H1 (cell line): Measurements from ENCODE around the gene TBC1D23. TPM values are rescaled to one million over a fixed set of nuclear protein-coding genes. Genes with fewer than 3 reads are reported as not detected.

Experiments used
- CTCF ChIA-PET: fragments of 300-600 bp; sonication (Branson Sonifier 250); formaldehyde crosslinking; loops from one replicate; lab custom pipeline; 2021; ENCODE audit not compliant: partially characterized antibody; lab: Charles Lee
- POLR2A ChIA-PET: fragments of 300-600 bp; sonication (Branson Sonifier 250); formaldehyde crosslinking; loops from one replicate; lab custom pipeline; 2021; ENCODE audit warnings: inconsistent platforms; ENCODE audit not compliant: partially characterized antibody; lab: Charles Lee
- DNase-seq, 2 experiments: peaks; one replicate each; pipeline versions ENCODE4 v3.0.0 to v3.0.0-alpha.2; 2010 to 2022; ENCODE audit warnings: low spot score in 2 of 2, low read depth in 1 of 2, mixed read lengths in 1 of 2
- FAIRE-seq: peaks from 2 replicates; lab custom pipeline; 2011; peaks lifted over from hg19 to GRCh38; lab: Jason Lieb, UNC
- H2AFZ ChIP-seq: 2 replicates; pipeline ENCODE4 v1.8.1; 2012; ENCODE audit warnings: low read length, inconsistent platforms
- H2AK5ac ChIP-seq: 2 replicates; pipeline ENCODE4 v1.6.1; 2013; ENCODE audit warnings: low read depth, low read length
- H2BK120ac ChIP-seq: replicated peaks from 2 replicates; pipeline ENCODE3; 2013; ENCODE audit warnings: low read depth, low read length, inconsistent platforms
- H2BK12ac ChIP-seq: 2 replicates; pipeline ENCODE4 v1.6.1; 2013; ENCODE audit warnings: low read depth, low read length
- H2BK15ac ChIP-seq: 2 replicates; pipeline ENCODE4 v1.6.1; 2013; ENCODE audit warnings: low read length
- H2BK20ac ChIP-seq: 2 replicates; pipeline ENCODE4 v1.6.1; 2013; ENCODE audit warnings: low read length
- H2BK5ac ChIP-seq: 2 replicates; pipeline ENCODE4 v1.6.1; 2013; ENCODE audit warnings: low read depth, low read length
- H3K14ac ChIP-seq: 2 replicates; pipeline ENCODE4 v1.6.1; 2013; ENCODE audit warnings: inconsistent platforms; ENCODE audit not compliant: insufficient read length
- H3K18ac ChIP-seq: 2 replicates; pipeline ENCODE4 v1.6.1; 2013; ENCODE audit warnings: low read length; ENCODE audit errors: extremely low read depth
- H3K23ac ChIP-seq: 2 replicates; pipeline ENCODE4 v1.6.1; 2013; ENCODE audit warnings: inconsistent platforms; ENCODE audit not compliant: insufficient read length
- H3K23me2 ChIP-seq: 2 replicates; pipeline ENCODE4 v1.6.1; 2013; ENCODE audit warnings: low read depth, low read length
- H3K27ac ChIP-seq: 2 replicates; pipeline ENCODE4 v1.6.1; 2011; ENCODE audit warnings: low read depth, low read length, inconsistent platforms
- H3K27me3 ChIP-seq, 4 experiments: replicated peaks in 1 of 4; 1 replicate in 1 of 4; 2 replicates in 3 of 4; pipeline versions ENCODE4 v1.6.1 to v1.8.1; 2011 to 2013; ENCODE audit warnings: low read length in 3 of 4, mild to moderate bottlenecking in 3 of 4, inconsistent platforms in 2 of 4, mixed read lengths in 2 of 4, moderate library complexity in 1 of 4; ENCODE audit not compliant: control insufficient read depth in 3 of 4, insufficient read depth in 3 of 4; ENCODE audit errors: extremely low read depth in 1 of 4
- H3K36me3 ChIP-seq, 4 experiments: 2 replicates each; pipeline versions ENCODE4 v1.6.1 to v1.8.1; 2011 to 2013; ENCODE audit warnings: mild to moderate bottlenecking in 4 of 4, low read length in 3 of 4, moderate library complexity in 2 of 4, control low read depth in 1 of 4, inconsistent platforms in 1 of 4; ENCODE audit not compliant: insufficient read depth in 4 of 4, control insufficient read depth in 2 of 4
- H3K4ac ChIP-seq: replicated peaks from 2 replicates; pipeline ENCODE3; 2013; ENCODE audit warnings: low read length, low read depth, mixed read lengths, inconsistent platforms; ENCODE audit not compliant: insufficient read length
- H3K4me1 ChIP-seq, 4 experiments: replicated peaks in 1 of 4; 1 replicate in 1 of 4; 2 replicates in 3 of 4; pipeline versions ENCODE4 v1.6.1 to v1.8.1; 2011 to 2013; ENCODE audit warnings: low read length in 3 of 4, inconsistent platforms in 2 of 4, mixed read lengths in 1 of 4; ENCODE audit not compliant: insufficient read depth in 4 of 4, control insufficient read depth in 3 of 4
- H3K4me2 ChIP-seq, 2 experiments: 2 replicates each; pipeline versions ENCODE4 v1.6.1 to v1.8.1; 2011 to 2013; ENCODE audit warnings: low read depth in 2 of 2, low read length in 2 of 2, control low read depth in 1 of 2, inconsistent platforms in 1 of 2, mild to moderate bottlenecking in 1 of 2; ENCODE audit not compliant: insufficient read depth in 1 of 2
- H3K4me3 ChIP-seq, 4 experiments: fragments of 200-600, 300-600 bp in 1 of 4; sonication (generic), shearing (Covaris generic), sonication (Bioruptor Twin) in 1 of 4; 2 replicates each; pipeline versions ENCODE4 v1.5.1 to v1.8.1; 2011 to 2016; ENCODE audit warnings: low read length in 4 of 4, low read depth in 3 of 4, control low read depth in 2 of 4, inconsistent platforms in 2 of 4, mild to moderate bottlenecking in 2 of 4, mixed read lengths in 1 of 4, moderate library complexity in 1 of 4; ENCODE audit not compliant: insufficient read depth in 2 of 4; ENCODE audit errors: extremely low read depth in 1 of 4
- H3K56ac ChIP-seq: replicated peaks from 2 replicates; pipeline ENCODE3; 2013; ENCODE audit warnings: low read depth, mild to moderate bottlenecking, mixed read lengths, low read length, inconsistent platforms; ENCODE audit not compliant: insufficient read length
- H3K79me1 ChIP-seq: 2 replicates; pipeline ENCODE4 v1.6.1; 2013; ENCODE audit warnings: low read depth, low read length, control low read depth
- H3K79me2 ChIP-seq, 2 experiments: 2 replicates each; pipeline versions ENCODE4 v1.6.1 to v1.8.1; 2012 to 2013; ENCODE audit warnings: low read length in 2 of 2, mild to moderate bottlenecking in 2 of 2, inconsistent platforms in 1 of 2; ENCODE audit not compliant: insufficient read depth in 2 of 2, control insufficient read depth in 1 of 2
- H3K9ac ChIP-seq, 4 experiments: replicated peaks in 1 of 4; 1 replicate in 1 of 4; 2 replicates in 3 of 4; pipeline versions ENCODE4 v1.6.1 to v1.8.1; 2011 to 2013; ENCODE audit warnings: low read depth in 3 of 4, low read length in 3 of 4, control low read depth in 2 of 4, mild to moderate bottlenecking in 2 of 4, moderate library complexity in 2 of 4, inconsistent platforms in 1 of 4; ENCODE audit errors: extremely low read depth in 1 of 4
- H3K9me3 ChIP-seq, 2 experiments: 2 replicates each; pipeline versions ENCODE4 v1.6.1 to v1.8.1; 2012 to 2013; ENCODE audit warnings: mild to moderate bottlenecking in 2 of 2, moderate library complexity in 2 of 2, control low read depth in 1 of 2, inconsistent platforms in 1 of 2, low read depth in 1 of 2, low read length in 1 of 2, mixed read lengths in 1 of 2; ENCODE audit not compliant: insufficient read depth in 2 of 2
- H4K20me1 ChIP-seq, 2 experiments: replicated peaks in 1 of 2; 2 replicates each; pipeline versions ENCODE3 to v1.8.1; 2011 to 2013; ENCODE audit warnings: inconsistent platforms in 2 of 2, low read length in 2 of 2, mild to moderate bottlenecking in 1 of 2; ENCODE audit not compliant: insufficient read depth in 2 of 2, control insufficient read depth in 1 of 2
- H4K5ac ChIP-seq: 2 replicates; pipeline ENCODE4 v1.6.1; 2013; ENCODE audit warnings: low read length, low read depth, mixed read lengths, inconsistent platforms; ENCODE audit not compliant: insufficient read length
- H4K8ac ChIP-seq: 2 replicates; pipeline ENCODE4 v1.8.0; 2013; ENCODE audit warnings: mild to moderate bottlenecking, moderate library complexity, low read length, inconsistent platforms; ENCODE audit not compliant: insufficient read depth; ENCODE audit errors: extremely low read depth
- H4K91ac ChIP-seq: replicated peaks from 2 replicates; pipeline ENCODE3; 2013; ENCODE audit warnings: low read length, mixed read lengths, inconsistent platforms; ENCODE audit not compliant: insufficient read length
- CEBPB ChIP-seq: IDR thresholded peaks from 2 replicates; pipeline ENCODE4 v1.6.1; 2012; ENCODE audit warnings: low read depth, low read length
- CTBP2 ChIP-seq: IDR thresholded peaks from 2 replicates; pipeline ENCODE4 v1.7.0; 2011; ENCODE audit warnings: borderline replicate concordance, mild to moderate bottlenecking, moderate library complexity, mixed read lengths, low read length; ENCODE audit not compliant: insufficient read depth, insufficient read length
- EP300 ChIP-seq, 2 experiments: IDR thresholded peaks; 1 replicate in 1 of 2; 2 replicates in 1 of 2; pipeline ENCODE4 v1.6.1; 2011 to 2012; ENCODE audit warnings: low read depth in 2 of 2, low read length in 2 of 2, mild to moderate bottlenecking in 2 of 2, borderline replicate concordance in 1 of 2, inconsistent platforms in 1 of 2, moderate library complexity in 1 of 2
- KDM4A ChIP-seq: IDR thresholded peaks from one replicate; pipeline ENCODE4 v1.7.1; 2012; ENCODE audit warnings: low read depth, mild to moderate bottlenecking, moderate library complexity, low read length, inconsistent platforms; ENCODE audit not compliant: severe bottlenecking
- NANOG ChIP-seq: IDR thresholded peaks from 2 replicates; pipeline ENCODE4 v1.6.1; 2011; ENCODE audit warnings: low read length, low read depth, mild to moderate bottlenecking, inconsistent platforms; ENCODE audit not compliant: insufficient read depth, poor library complexity, severe bottlenecking
- SIRT6 ChIP-seq: IDR thresholded peaks from one replicate; pipeline ENCODE4 v1.7.1; 2012; ENCODE audit warnings: low read length, inconsistent platforms
- SIX5 ChIP-seq: IDR thresholded peaks from 2 replicates; pipeline ENCODE4 v1.6.1; 2011; ENCODE audit warnings: mild to moderate bottlenecking, low read depth, low read length
- SP2 ChIP-seq: IDR thresholded peaks from 2 replicates; pipeline ENCODE4 v1.6.1; 2012; ENCODE audit warnings: mild to moderate bottlenecking, low read length, inconsistent platforms
- SP4 ChIP-seq: IDR thresholded peaks from 2 replicates; pipeline ENCODE4 v1.6.1; 2012; ENCODE audit warnings: low read length, inconsistent platforms
- SUZ12 ChIP-seq: fragments of 200-600 bp; sonication (generic); IDR thresholded peaks from 2 replicates; pipeline ENCODE4 v1.6.1; 2012; ENCODE audit warnings: mild to moderate bottlenecking, inconsistent platforms, low read length, moderate library complexity, mixed read lengths
- TAF7 ChIP-seq: optimal IDR thresholded peaks from 2 replicates; pipeline ENCODE3; 2011; ENCODE audit warnings: low read depth, mild to moderate bottlenecking, inconsistent platforms, low read length, moderate library complexity, borderline replicate concordance
- polyA plus RNA-seq, 7 experiments: library from polyadenylated mRNA; depleted of rRNA in 3 of 7; stranded (reverse) in 5 of 7; unstranded in 2 of 7; fragments of >200 nt in 5 of 7; fragments of 200-250 nt in 2 of 7; gene quantifications; 1 replicate in 5 of 7; 2 replicates in 1 of 7; 4 replicates in 1 of 7; pipeline versions ENCODE4 v1.2.1 to v1.2.3, GENCODE V29; 2011 to 2013; ENCODE audit warnings: missing spikeins in 2 of 7, mixed read lengths in 2 of 7
- total RNA-seq: library from RNA; stranded (reverse); fragmentation: NEBNext Ultra II Directional; extraction: Animal tissue kit (Norgen Biotek cat#: 25700); gene quantifications from 2 replicates; pipeline ENCODE4 v1.2.1, GENCODE V29; 2021

The TBC1D23 gene
- total and polyA plus RNA-seq, 2 of the 8 experiments (the other 6 are each of a cell fraction or from before 2014, with no cell fraction given), result 6.4 to 29.3 TPM

GRCh38 chr3:100324044-100324443 is 63.3 kb downstream of the TBC1D23 start:
- H2AFZ ChIP-seq, result no peak overlapping the region
- no peaks in the 10 kb centered on the region; a peak in 1 of 4 replicates for H3K9me3 ChIP-seq
- H3K4me2 ChIP-seq, result no peak overlapping the region
- H4K5ac ChIP-seq, result no peak overlapping the region
- no peak overlapping the region for H3K56ac ChIP-seq
- no peak overlapping the region for H3K4me3 ChIP-seq
- no peak overlapping the region for H3K27ac ChIP-seq
- no peaks in the 10 kb centered on the region for H3K23me2 ChIP-seq
- peaks cover 0 to 1% (median 0%) of the 10 kb centered on the region in 4 experiments; a peak in 2 of 8 replicates for H3K36me3 ChIP-seq
- no peak overlapping the region for H3K9ac ChIP-seq
- DNase-seq (no peak), FAIRE-seq (no peak)
- H3K18ac ChIP-seq, result no peak overlapping the region
- H3K4me1 ChIP-seq, result no peaks in the 10 kb centered on the region
- no peak overlapping the region for H4K91ac ChIP-seq
- no peak overlapping the region for H2AK5ac ChIP-seq
- H3K27me3 ChIP-seq, result no peaks in the 10 kb centered on the region
- no peak overlapping the region for H3K23ac ChIP-seq
- no peaks in the 10 kb centered on the region for H3K79me2 ChIP-seq
- H2BK12ac ChIP-seq, result no peak overlapping the region
- H3K14ac ChIP-seq, result no peak overlapping the region
- no peak overlapping the region for H2BK120ac ChIP-seq
- no peaks in the 10 kb centered on the region for H3K79me1 ChIP-seq
- ChIA-PET CTCF (no interaction called here), POLR2A (no interaction called here)
- H3K4ac ChIP-seq, result no peak overlapping the region
- no peaks in the 10 kb centered on the region for H4K20me1 ChIP-seq
- no peak overlapping the region for H4K8ac ChIP-seq
- no peak overlapping the region for H2BK5ac ChIP-seq
- H2BK15ac ChIP-seq, result no peak overlapping the region
- no peak overlapping the region for H2BK20ac ChIP-seq
- no peak for TF ChIP-seq SIX5
- TF ChIP-seq KDM4A, result no peak
- TF ChIP-seq CTBP2, result no peak
- TF ChIP-seq SP2, result no peak
- TF ChIP-seq EP300 (IDR thresholded peaks at IDR 0.05; ENCODE audit: borderline replicate concordance in 1 of 2, low read depth in 2 of 2, low read length in 2 of 2), result no peak
- TF ChIP-seq SIRT6, result no peak
- no peak for TF ChIP-seq TAF7
- no peak for TF ChIP-seq NANOG
- no peak for TF ChIP-seq CEBPB
- TF ChIP-seq SP4, result no peak
- no peak for TF ChIP-seq SUZ12
